ENCODE data around the gene SH3RF1.
A peak's percentile ranks its signal among the peaks of the same experiment; 100 is the strongest.

Gene SH3RF1

DNA sequence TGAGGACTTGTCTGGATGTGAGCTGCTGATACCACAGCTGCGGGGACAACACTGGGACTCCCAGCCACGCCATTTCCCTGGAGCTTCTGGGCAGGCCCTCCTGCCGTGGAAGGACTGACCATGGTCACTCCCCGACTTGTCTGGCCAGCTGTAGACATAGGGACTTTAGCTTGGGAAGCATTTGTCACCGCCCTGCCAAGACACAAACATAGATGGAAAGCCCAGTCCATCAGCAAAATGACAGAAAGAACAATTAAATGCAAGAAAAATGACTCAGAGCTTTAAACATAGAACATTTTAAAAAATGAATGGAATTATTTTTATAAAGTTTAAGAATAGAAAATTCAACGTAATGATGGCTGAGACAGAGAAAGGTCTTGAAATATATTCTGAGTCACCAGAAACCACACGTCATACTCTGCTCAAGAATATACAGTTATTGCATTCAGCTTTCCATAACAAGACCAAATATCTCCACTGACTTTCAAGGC, 153.1 kb downstream of the SH3RF1 start:
- TF ChIP-seq, protein P1, sequence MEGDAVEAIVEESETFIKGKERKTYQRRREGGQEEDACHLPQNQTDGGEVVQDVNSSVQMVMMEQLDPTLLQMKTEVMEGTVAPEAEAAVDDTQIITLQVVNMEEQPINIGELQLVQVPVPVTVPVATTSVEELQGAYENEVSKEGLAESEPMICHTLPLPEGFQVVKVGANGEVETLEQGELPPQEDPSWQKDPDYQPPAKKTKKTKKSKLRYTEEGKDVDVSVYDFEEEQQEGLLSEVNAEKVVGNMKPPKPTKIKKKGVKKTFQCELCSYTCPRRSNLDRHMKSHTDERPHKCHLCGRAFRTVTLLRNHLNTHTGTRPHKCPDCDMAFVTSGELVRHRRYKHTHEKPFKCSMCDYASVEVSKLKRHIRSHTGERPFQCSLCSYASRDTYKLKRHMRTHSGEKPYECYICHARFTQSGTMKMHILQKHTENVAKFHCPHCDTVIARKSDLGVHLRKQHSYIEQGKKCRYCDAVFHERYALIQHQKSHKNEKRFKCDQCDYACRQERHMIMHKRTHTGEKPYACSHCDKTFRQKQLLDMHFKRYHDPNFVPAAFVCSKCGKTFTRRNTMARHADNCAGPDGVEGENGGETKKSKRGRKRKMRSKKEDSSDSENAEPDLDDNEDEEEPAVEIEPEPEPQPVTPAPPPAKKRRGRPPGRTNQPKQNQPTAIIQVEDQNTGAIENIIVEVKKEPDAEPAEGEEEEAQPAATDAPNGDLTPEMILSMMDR (conservative IDR thresholded peaks at IDR 0.05; ENCODE audit: control insufficient read depth, insufficient read depth, low read depth, low read length): no peak
- H3K4me3 ChIP-seq (ENCODE audit: control insufficient read depth, low read depth, low read length): no peak overlapping the region
- DNase-seq (ENCODE audit: low read depth): peak; percentile 69

DNA sequence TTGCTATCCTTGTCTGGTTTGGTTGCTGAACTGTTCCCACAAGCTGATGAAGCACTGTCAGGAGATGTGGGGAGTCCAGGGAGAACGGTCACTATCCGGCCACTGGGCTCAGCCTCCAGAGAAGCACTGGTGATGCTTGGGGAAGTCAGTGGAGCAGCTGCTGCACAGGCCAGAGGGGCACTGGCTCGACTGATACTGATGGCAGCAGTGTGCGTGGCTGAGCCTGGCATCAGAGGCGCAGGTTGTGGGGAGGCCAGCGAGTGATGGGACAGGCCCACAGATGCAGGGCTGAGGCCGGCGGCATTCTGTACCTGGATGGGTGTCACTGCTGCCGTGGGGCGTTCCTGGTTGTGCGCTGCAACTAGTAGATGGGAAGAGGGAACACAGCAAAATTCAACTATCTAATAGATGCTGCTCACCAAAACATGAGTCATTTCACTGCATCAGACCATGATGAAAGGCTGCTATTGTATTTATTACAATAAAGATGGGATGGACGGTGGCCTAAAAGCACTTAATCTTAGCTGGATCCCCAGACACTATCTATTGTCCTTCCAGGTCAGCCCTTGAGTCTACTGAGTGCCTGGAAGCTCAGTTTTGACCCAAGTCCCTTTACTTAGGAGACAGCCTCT, 154.4 kb downstream of the SH3RF1 start:
- no peak overlapping the region for H3K4me3 ChIP-seq (ENCODE audit: control insufficient read depth, low read depth, low read length)
- peak; percentile 48 for DNase-seq (ENCODE audit: low read depth)
- TF ChIP-seq, protein P1 (conservative IDR thresholded peaks at IDR 0.05; ENCODE audit: control insufficient read depth, insufficient read depth, low read depth, low read length): no peak

DNA sequence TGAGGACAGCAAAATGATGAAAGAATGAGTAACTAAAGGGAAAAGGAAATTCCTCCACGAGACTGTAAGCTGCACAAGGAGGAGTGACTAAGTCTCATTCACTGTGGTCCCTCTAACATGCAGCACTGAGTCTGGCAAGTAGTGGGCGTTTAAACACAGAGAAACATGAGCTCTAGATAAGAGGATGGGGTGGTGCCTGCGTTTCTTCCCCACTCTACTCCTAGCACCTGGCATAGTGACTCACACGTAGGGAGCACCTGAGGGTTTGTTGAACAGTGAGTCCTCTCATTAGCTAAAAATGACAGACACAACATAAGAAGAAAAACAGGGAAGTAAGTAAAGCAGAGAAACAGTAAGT, 154.9 kb downstream of the SH3RF1 start:
- TF ChIP-seq, protein P1 (conservative IDR thresholded peaks at IDR 0.05; ENCODE audit: control insufficient read depth, insufficient read depth, low read depth, low read length): peak; percentile 58
- no peak overlapping the region for H3K4me3 ChIP-seq (ENCODE audit: control insufficient read depth, low read depth, low read length)
- DNase-seq (ENCODE audit: low read depth): peak; percentile 95

DNA sequence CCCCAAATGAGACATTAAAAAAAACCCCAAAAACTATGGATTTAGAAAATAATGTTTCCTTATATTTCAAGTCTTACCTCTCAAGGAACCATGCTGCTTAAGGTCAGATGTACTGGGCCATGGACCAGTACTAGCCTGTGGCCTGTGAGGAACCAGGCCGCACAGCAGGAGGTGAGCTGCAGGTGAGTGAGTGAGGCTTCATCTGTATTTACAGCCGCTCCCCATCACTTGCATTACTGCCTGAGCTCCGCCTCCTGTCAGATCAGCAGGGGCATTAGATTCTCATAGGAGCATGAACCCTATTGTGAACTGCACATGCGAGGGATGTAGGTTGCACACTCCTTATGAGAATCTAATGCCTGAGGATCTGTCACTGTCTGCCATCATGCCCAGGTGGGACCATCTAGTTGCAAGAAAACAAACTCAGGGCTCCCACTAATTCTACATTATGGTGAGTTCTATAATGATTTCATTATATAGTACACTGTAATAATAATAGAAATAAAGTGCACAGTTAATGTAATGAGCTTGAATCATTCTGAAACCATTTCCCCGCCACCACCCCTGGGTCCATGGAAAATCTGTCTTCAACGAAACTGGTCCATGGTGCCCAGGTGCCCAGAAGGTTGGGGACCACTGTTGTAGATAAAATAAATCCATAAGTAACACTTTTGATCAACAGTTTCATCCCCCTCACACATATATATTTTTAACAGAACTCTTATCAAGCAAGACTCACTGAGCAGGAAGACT, 155.4 kb downstream of the SH3RF1 start:
- no peak for DNase-seq (ENCODE audit: low read depth)
- TF ChIP-seq, protein P1 (conservative IDR thresholded peaks at IDR 0.05; ENCODE audit: control insufficient read depth, insufficient read depth, low read depth, low read length): no peak
- no peak overlapping the region for H3K4me3 ChIP-seq (ENCODE audit: control insufficient read depth, low read depth, low read length)

DNA sequence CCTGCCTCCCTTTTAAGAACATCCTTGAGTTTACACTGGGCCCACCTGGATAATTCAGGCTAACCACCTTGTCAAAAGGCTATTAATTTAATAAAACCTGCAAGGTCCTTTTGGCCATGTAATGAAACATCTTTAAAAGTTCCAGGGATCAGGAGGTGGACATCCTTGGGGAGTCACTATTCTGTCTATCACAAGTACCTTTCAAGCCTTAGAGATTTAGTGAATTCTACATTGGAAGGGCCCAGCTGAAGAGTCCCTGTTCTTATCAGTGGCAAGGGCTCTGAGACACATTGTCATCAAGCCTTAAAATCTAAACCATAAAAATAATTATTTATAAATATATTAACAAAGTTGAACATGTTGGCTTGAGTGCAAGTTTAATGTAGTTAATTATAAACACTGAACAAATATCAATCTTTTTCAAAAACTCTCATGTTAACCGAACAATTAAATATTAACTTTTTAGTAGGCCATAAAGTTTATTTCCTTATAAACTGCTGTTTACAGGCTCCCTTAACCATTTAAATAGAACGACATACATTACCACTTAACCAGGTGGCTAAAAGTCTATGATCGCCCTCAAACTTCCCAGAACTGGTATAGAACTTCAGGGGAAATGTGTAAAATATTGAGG, 156.3 kb downstream of the SH3RF1 start:
- no peak overlapping the region for H3K4me3 ChIP-seq (ENCODE audit: control insufficient read depth, low read depth, low read length)
- DNase-seq (ENCODE audit: low read depth): no peak
- TF ChIP-seq, protein P1 (conservative IDR thresholded peaks at IDR 0.05; ENCODE audit: control insufficient read depth, insufficient read depth, low read depth, low read length): no peak

DNA sequence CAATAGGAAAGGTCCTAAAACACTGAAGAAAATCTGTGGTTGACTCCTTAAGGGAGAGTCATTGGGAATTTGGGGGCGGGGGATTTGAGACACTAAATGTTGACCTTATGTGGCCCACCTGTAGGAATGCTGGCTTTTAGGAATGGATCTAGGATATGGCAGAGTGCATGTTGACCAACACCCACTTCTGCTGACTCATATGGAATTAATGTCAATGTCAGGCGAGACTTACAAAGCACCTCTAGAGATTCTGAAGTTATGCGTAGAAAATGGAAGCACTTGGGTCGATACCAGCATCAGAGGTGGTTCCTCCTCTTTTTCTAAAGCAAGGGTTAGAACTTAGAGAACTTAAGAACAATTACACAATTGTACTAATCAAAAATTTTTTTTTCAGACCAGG, 160.1 kb downstream of the SH3RF1 start:
- no peak for DNase-seq (ENCODE audit: low read depth)
- H3K4me3 ChIP-seq (ENCODE audit: control insufficient read depth, low read depth, low read length): no peak overlapping the region
- TF ChIP-seq, protein P1 (conservative IDR thresholded peaks at IDR 0.05; ENCODE audit: control insufficient read depth, insufficient read depth, low read depth, low read length): no peak

All from fibroblast of mammary gland (primary cell).